Psoas muscle (tissue), 8 donors: ENCODE measurements around the gene LRP5. TPM values are rescaled to one million over a fixed set of nuclear protein-coding genes. Genes with fewer than 3 reads are reported as not detected.

Experiments
- ATAC-seq, 4 donors: fragments of 200-7000 bp; cut with Tn5 transposase; one replicate each; pipeline ENCODE4 v1.9.1; 2020; ENCODE audit warnings: moderate library complexity in 3 of 4, mild to moderate bottlenecking in 2 of 4
- DNase-seq, 2 donors: peaks; one replicate each; pipeline ENCODE4 v3.0.0-alpha.2; 2020
- H3K27ac ChIP-seq: fragments of 200-600 bp; one replicate; pipeline ENCODE4 v1.8.0; 2022
- H3K27me3 ChIP-seq, 3 donors: fragments of 200-600 bp in 1 of 3; one replicate each; pipeline versions ENCODE4 v1.6.1 to v1.8.0; 2013 to 2022; ENCODE audit warnings: low read length in 2 of 3, mild to moderate bottlenecking in 2 of 3, moderate library complexity in 1 of 3; ENCODE audit not compliant: insufficient read depth in 3 of 3
- H3K36me3 ChIP-seq, 2 donors: fragments of 200-600 bp in 1 of 2; one replicate each; pipeline versions ENCODE4 v1.6.1 to v1.8.0; 2013 to 2022; ENCODE audit warnings: low read depth in 1 of 2, mild to moderate bottlenecking in 1 of 2, moderate library complexity in 1 of 2; ENCODE audit not compliant: insufficient read depth in 1 of 2
- H3K4me1 ChIP-seq: fragments of 200-600 bp; one replicate; pipeline ENCODE4 v1.8.0; 2022
- H3K4me3 ChIP-seq: fragments of 200-600 bp; one replicate; pipeline ENCODE4 v1.8.0; 2022; ENCODE audit warnings: mild to moderate bottlenecking
- H3K9me3 ChIP-seq: fragments of 200-600 bp; one replicate; pipeline ENCODE4 v1.8.0; 2022
- CTCF ChIP-seq: fragments of 200-600 bp; IDR thresholded peaks from one replicate; pipeline ENCODE4 v1.8.0; 2022; ENCODE audit warnings: antibody characterized with exemption
- WGBS, 3 donors: extraction: QIAGEN DNeasy Blood & Tissue Kit; methylation state at CpG; one replicate each; pipeline versions ENCODE4 v1.1.6 to v1.1.7; 2013; 5-methylcytosine and 5-hydroxymethylcytosine counted together
- intact Hi-C, 2 donors: fragments of 100-400 bp; cut with DNase I; formaldehyde crosslinking; loops; one replicate each; pipeline versions ENCODE4 v1.11.0 to v1.14.2; 2022
- polyA plus RNA-seq, 3 donors: library from polyadenylated mRNA; stranded (reverse); fragments of 200-250 nt; gene quantifications; one replicate each; pipeline ENCODE4 v1.2.3, GENCODE V29; 2013
- total RNA-seq, 4 donors: library from RNA; stranded (reverse); fragmentation: NEBNext Ultra II Directional in 2 of 4; extraction: Animal tissue kit (Norgen Biotek cat#: 25700) in 2 of 4; gene quantifications; one replicate each; pipeline versions ENCODE4 v1.2.1 to v1.2.4, GENCODE V29; 2021 to 2023
- donor health status: healthy with polysubstance abuse.
- donor health status: DM: no; HTN: no; CAD: no; lungs with moderate emphysema.
- donor health status: Bipolar disorder and iron deficiency.
- donor health status: healthy.
- donor health status: DM: yes; HTN: yes; CAD: no.
- donor health status: DM: no; HTN: no; CAD: no.
- donor health status: DM: no; HTN: no; CAD: no.
- donor health status: DM: yes; HTN: yes; CAD: no.

The LRP5 gene
- total and polyA plus RNA-seq, 7 donors: 5.3 to 19.2 (median 16.7) TPM

- ATAC-seq (peak; percentile 40 to 67 (median 64)), DNase-seq (no peak)
- no peak for TF ChIP-seq CTCF
- Histone ChIP-seq H3K27me3 (no peaks in the 10 kb centered on the region), H3K27ac (no peak overlapping the region), H3K4me3 (no peak overlapping the region), H3K4me1 (peaks cover 33% of the 10 kb centered on the region), H3K9me3 (no peaks in the 10 kb centered on the region), H3K36me3 (no peaks in the 10 kb centered on the region)
- whole genome bisulfite sequencing, 3 donors: 49 to 63% (median 55%) methylated on average over 13 of the region's 13 CpGs
- intact Hi-C loops: loop anchor here in 1 of 2 donors (5.0 kb wide), 1 partner anchor 37 kb away; no protein-coding TSS in a partner anchor
Measured at GRCh38 chr11:68329978-68330699, 17.7 kb downstream of the LRP5 start.

- intact Hi-C loops: loop anchor here in 1 of 2 donors (5.0 kb wide), 1 partner anchor 36 kb away; no protein-coding TSS in a partner anchor
- H3K27ac ChIP-seq: peak overlapping the region; percentile 16
- ATAC-seq (no peak), DNase-seq (no peak)
- no peak overlapping the region for H3K4me3 ChIP-seq
- peaks cover 33% of the 10 kb centered on the region for H3K4me1 ChIP-seq
- 60 to 66% (median 60%) methylated on average over 16 of the region's 16 CpGs for WGBS, 3 donors
- H3K27me3 ChIP-seq: no peaks in the 10 kb centered on the region
- no peak for TF ChIP-seq CTCF
- no peaks in the 10 kb centered on the region for H3K36me3 ChIP-seq
- no peaks in the 10 kb centered on the region for H3K9me3 ChIP-seq
Measured at GRCh38 chr11:68330700-68331337, 18.4 kb downstream of the LRP5 start.

- H3K4me1 ChIP-seq: peaks cover 37% of the 10 kb centered on the region
Measured at GRCh38 chr11:68331338-68331947, 19.1 kb downstream of the LRP5 start.

GRCh38 chr11:68332186-68332585 lies 19.8 kb downstream of the LRP5 start:
- no peak for ATAC-seq
- DNase-seq: no peak
- no peaks in the 10 kb centered on the region for H3K27me3 ChIP-seq
- H3K4me1 ChIP-seq: peaks cover 40% of the 10 kb centered on the region
- no peaks in the 10 kb centered on the region for H3K36me3 ChIP-seq
- intact Hi-C loops: loop anchor here in 1 of 2 donors (5.0 kb wide), 1 partner anchor 35 kb away; no protein-coding TSS in a partner anchor
- H3K27ac ChIP-seq: no peak overlapping the region
- H3K4me3 ChIP-seq: no peak overlapping the region
- WGBS, 3 donors: 90 to 98% (median 95%) methylated on average over 9 of the region's 9 CpGs
- no peaks in the 10 kb centered on the region for H3K9me3 ChIP-seq
- TF ChIP-seq CTCF: no peak

More at GRCh38 chr11:68331338-68331947, 19.1 kb downstream of the LRP5 start:
- DNase-seq: no peak
- no peak for TF ChIP-seq CTCF
- intact Hi-C loops: loop anchor here in 1 of 2 donors (5.0 kb wide), 1 partner anchor 36 kb away; no protein-coding TSS in a partner anchor
- H3K36me3 ChIP-seq: no peaks in the 10 kb centered on the region
- H3K4me3 ChIP-seq: no peak overlapping the region
- peak overlapping the region; percentile 16 for H3K27ac ChIP-seq
- no peaks in the 10 kb centered on the region for H3K27me3 ChIP-seq
- H3K9me3 ChIP-seq: no peaks in the 10 kb centered on the region
- 50 to 62% (median 52%) methylated on average over 14 of the region's 14 CpGs for WGBS, 3 donors
- no peak for ATAC-seq
